GM19351 (cell line): ENCODE data around the gene RBPMS2.

Source experiments
- ATAC-seq: cut with Tn5 transposase; IDR thresholded peaks from one replicate; pipeline ENCODE4 v1.9.1; 2021; ENCODE audit warnings: mild to moderate bottlenecking, moderate library complexity; ENCODE audit not compliant: unreplicated experiment

The RBPMS2 gene

DNA sequence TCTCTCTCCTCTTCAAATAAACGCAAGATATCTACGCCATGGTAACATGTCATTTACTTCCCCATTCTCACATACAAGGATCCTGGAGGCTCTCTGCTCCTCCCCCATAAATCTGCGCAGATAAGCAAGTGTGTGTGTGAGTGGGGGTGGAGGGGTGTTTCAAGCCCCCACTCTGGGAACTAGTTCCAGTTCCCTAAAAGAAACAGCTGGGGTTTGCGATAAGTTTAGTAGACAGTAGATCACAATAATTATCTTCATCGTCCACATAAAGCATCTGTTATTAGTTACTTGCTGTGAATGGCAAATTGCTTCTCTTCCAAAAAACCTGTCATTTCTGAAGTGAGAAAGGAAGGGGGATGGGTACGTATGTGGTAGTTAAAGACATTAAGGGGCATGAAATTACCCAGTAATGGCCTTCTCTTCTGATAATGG, 79.8 kb downstream of the RBPMS2 start:
- no peak for ATAC-seq

DNA sequence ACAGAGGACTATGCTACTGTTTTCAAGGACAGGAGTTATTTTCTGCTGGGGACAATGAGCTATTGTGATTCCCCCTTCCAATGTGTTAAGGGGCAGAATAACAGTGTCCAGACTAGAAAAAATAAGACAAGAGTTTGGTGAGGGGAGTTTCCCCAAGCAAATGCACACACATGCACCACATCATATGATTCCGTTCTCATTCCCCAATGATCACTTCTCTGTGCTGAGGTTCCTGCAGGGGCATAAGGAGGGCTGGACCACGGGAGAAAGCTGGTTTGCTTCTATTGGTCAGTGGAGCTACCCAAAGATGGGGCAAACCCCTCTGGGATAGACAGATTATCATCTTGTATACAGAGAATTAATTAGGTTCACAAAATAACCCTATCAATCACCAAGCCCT, 80.6 kb downstream of the RBPMS2 start:
- no peak for ATAC-seq

GRCh38 chr15:64693134-64693533, 82.3 kb downstream of the RBPMS2 start:
- ATAC-seq = no peak

GRCh38 chr15:64691896-64692565, 83.4 kb downstream of the RBPMS2 start:
- ATAC-seq = no peak

GRCh38 chr15:64690578-64691296, 84.7 kb downstream of the RBPMS2 start:
- ATAC-seq = no peak

- no peak for ATAC-seq
Measured at GRCh38 chr15:64690008-64690407, 85.4 kb downstream of the RBPMS2 start.
